Gastrocnemius medialis (tissue), 4 donors: ENCODE results near the gene MAML2.

ENCODE experiments used
- CTCF ChIP-seq, 5 experiments: fragments of 450-650 bp in 3 of 5; fragments of 200-600 bp in 2 of 5; sonication (generic) in 2 of 5; IDR thresholded peaks in 4 of 5; conservative IDR thresholded peaks in 1 of 5; 1 replicate in 4 of 5; 2 replicates in 1 of 5; pipeline ENCODE4 v1.5.1; 2016 to 2019; ENCODE audit warnings: antibody characterized with exemption in 5 of 5, mild to moderate bottlenecking in 3 of 5, moderate library complexity in 3 of 5
- POLR2A ChIP-seq, 2 donors: fragments of 450-650 bp; IDR thresholded peaks; one replicate each; pipeline ENCODE4 v1.6.1; 2017; ENCODE audit warnings: antibody characterized with exemption in 2 of 2, mild to moderate bottlenecking in 2 of 2, moderate library complexity in 2 of 2

- TF ChIP-seq CTCF (IDR thresholded peaks at IDR 0.05 in 4 of 5, conservative IDR thresholded peaks at IDR 0.05 in 1 of 5), result no peak
- no peak for TF ChIP-seq POLR2A (IDR thresholded peaks at IDR 0.05)
Observed at GRCh38 chr11:95991545-95991944, 351.4 kb downstream of the MAML2 start.
